Measurements from ENCODE around the gene WSCD1.

The WSCD1 gene

GRCh38 chr17:6104956-6105648 is 34.9 kb downstream of the WSCD1 start:
- in situ Hi-C loops (cut with MboI; ENCODE audit: low sequenced_read_pairs) = no loop called here

GRCh38 chr17:6105649-6106007 is 35.4 kb downstream of the WSCD1 start:
- in situ Hi-C loops (cut with MboI; ENCODE audit: low sequenced_read_pairs) = no loop called here

- in situ Hi-C loops (cut with MboI; ENCODE audit: low sequenced_read_pairs) = no loop called here
These were observed 36.0 kb downstream of the WSCD1 start for GRCh38 chr17:6106212-6106611.

DNA sequence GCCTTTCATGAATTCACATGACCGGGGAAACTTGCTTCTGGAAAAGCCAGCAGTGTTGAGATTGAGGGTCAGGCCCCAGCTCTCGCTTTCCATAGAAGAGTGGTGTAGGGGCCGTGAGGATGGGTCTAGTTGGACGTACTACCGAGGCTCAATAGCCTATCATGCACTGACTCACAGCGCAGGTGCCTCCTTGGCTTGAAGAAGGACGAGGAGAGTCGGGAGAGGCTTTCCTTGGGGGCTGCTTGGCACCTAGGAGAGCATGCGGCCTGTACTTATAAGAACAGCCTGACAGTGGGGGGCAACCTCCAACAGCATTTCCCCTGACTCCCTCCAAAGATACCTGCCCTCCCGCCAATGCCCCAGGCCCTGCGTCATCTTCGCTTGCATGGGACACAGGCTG is 37.6 kb downstream of the WSCD1 start:
- in situ Hi-C loops (cut with MboI; ENCODE audit: low sequenced_read_pairs) = no loop called here

- in situ Hi-C loops (cut with MboI; ENCODE audit: low sequenced_read_pairs) = no loop called here
These were observed 38.2 kb downstream of the WSCD1 start for GRCh38 chr17:6108382-6108781.

DNA sequence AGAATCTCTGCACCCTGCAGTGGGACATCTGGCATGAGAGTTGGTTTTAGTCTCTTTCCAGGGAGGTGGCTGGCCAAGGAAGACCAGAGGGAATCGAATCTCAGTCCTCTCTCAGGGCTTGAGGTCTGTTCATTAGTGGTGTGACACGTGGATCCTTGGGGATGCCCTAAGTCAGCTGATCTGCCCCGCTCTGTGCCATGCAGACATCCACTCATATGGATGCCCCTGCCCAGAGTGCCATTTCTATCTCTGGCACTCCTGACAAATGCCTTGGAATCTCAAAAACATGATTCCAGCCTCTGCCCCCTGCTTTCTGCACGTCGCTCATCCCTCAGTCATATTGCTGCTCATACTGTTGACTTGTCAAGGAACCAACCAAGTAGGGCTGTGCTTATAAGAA is 38.8 kb downstream of the WSCD1 start:
- in situ Hi-C loops (cut with MboI; ENCODE audit: low sequenced_read_pairs) = no loop called here

- in situ Hi-C loops (cut with MboI; ENCODE audit: low sequenced_read_pairs) = no loop called here
These were observed 39.4 kb downstream of the WSCD1 start for GRCh38 chr17:6109536-6109935.

DNA sequence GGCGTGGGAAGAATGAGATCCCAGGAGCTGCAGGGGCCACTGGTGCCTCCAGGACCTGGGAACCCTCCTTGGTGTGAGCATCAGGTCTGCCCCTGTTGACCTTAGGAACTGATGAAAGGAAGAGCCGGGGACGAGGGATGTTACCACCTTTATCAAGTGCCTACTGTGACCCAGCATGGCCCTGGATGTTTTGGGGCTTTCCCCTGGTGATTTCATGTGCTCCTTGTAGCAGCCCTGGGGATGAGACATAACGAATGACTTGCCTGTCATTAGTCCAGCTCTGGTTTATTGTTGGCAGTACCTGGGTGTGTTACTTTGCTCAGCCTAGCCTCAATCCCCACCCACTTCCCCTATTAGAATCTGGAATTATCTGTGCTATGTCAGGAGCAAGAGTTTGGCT is 39.9 kb downstream of the WSCD1 start:
- in situ Hi-C loops (cut with MboI; ENCODE audit: low sequenced_read_pairs) = no loop called here

DNA sequence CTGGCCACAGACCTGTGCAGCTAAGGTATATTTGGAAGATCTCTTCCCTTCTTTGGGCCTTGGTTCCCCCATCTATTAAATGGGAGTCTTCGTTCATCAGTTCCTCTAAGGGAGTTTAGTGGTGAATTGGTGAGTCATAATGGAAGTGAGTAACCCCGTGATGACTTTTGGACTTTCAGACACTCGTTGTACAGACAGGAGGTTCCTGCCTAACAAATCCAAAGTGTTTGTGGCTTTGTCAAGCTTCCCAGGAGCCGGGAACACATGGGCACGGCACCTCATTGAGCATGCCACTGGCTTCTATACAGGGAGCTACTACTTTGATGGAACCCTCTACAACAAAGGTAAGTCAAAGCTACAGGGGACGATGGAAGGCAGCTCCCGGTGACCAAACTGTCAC is 40.4 kb downstream of the WSCD1 start:
- in situ Hi-C loops (cut with MboI; ENCODE audit: low sequenced_read_pairs) = no loop called here

GRCh38 chr17:6120351-6120750 is 50.2 kb downstream of the WSCD1 start:
- in situ Hi-C loops (cut with MboI; ENCODE audit: low sequenced_read_pairs) = no loop called here

GRCh38 chr17:6124856-6125255 is 54.7 kb downstream of the WSCD1 start:
- in situ Hi-C loops (cut with MboI; ENCODE audit: low sequenced_read_pairs) = no loop called here

- in situ Hi-C loops (cut with MboI; ENCODE audit: low sequenced_read_pairs) = no loop called here
These were observed 56.6 kb downstream of the WSCD1 start for GRCh38 chr17:6126768-6127167.

GRCh38 chr17:6134721-6135120 is 64.5 kb downstream of the WSCD1 start:
- in situ Hi-C loops (cut with MboI; ENCODE audit: low sequenced_read_pairs) = no loop called here

GRCh38 chr17:6135236-6135635 is 65.1 kb downstream of the WSCD1 start:
- in situ Hi-C loops (cut with MboI; ENCODE audit: low sequenced_read_pairs) = no loop called here

GRCh38 chr17:6135996-6136395 is 65.8 kb downstream of the WSCD1 start:
- in situ Hi-C loops (cut with MboI; ENCODE audit: low sequenced_read_pairs) = no loop called here

- in situ Hi-C loops (cut with MboI; ENCODE audit: low sequenced_read_pairs) = no loop called here
These were observed 67.7 kb downstream of the WSCD1 start for GRCh38 chr17:6137716-6138502.

DNA sequence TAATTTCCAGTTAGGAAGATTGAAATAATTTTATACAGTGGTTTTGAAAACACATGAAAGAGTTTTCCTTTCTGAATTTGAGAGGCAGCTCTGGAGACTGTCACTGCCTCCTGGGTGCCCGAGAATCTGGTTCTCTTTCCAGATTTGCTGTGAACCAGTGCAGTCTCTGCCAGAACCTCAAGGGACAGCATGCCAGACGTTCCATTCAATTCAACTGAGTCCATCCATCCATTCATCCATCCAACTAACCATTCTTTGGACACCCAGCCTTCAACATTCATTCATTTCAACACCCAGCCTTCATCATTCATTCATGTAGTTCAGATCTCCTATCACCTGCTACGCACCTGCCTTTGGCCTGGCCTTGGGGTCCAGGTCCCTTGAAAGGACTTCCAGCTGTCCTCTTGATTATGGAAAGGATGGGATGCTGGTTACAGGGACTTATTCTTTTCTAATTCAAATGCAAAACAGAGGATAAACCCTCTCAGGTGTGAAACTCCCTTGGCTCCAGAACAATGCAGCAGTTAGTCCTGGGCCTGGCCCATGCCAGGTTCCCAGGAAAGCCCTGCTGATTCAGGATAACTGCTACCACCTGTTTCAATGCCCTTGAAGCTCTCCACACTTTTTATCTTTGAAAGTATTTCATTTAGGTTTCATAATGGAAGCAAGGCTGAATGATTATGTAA is 68.7 kb downstream of the WSCD1 start:
- in situ Hi-C loops (cut with MboI; ENCODE audit: low sequenced_read_pairs) = no loop called here

DNA sequence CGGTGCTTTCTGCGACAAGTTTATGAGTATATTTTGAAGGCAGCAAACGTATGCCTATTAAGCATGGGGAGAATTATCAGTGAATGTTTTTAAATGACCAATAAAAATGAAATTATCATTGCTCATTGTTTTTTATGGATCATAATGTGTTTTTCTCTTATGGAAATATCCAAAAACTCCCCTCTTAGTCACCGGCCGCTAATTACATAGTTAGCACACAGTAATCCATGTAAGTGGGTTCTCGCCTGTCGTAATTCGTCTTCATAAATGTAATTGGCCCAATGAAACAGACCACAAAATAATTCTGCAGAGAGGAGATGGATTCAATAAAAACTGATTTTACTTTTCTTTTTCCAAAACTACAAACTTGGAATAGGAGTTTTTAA is 69.3 kb downstream of the WSCD1 start:
- in situ Hi-C loops (cut with MboI; ENCODE audit: low sequenced_read_pairs) = no loop called here

DNA sequence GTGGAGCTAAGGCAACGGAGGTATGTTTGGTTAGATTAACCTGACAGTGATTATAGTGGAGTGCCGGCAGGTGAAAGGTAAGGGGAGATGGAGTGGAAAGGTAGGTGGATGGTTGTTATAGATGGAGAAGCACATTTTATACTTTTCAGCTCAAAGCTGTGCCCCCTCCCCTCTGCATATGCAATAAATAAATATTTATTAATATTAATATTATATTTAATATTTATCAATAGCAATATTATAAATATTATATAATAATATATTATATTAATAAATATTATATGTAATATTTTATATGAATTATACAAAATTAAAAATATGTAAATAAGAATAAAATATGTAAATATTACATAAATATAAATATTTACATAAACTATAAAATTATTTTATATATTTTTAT is 70.0 kb downstream of the WSCD1 start:
- in situ Hi-C loops (cut with MboI; ENCODE audit: low sequenced_read_pairs) = no loop called here

DNA sequence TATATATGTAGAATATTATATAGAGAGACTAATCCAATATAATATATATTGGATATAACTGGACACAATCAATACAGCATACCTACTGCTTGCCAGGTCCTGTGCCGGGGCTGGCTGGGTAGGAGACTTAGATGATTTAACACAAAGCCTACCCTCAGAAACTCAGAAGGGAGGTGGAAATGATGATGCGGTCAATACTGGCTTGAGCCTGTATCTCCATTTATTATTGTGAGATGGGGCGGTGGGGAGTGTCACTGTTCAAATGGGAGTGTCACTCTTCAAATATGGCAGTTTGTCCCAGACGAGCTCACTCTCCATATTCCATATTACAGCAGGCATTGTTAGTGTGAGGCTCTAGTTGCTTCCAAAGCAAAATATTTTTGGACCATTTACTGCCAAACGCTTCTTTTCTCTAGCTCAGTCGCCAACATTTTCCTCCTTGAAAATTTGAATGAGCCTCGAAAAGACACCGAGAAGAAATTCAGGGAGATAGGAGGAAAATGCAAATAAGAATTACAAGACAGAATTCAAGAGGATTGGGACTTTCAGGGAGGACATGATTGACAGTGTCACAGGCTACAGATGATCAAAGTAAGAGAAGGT is 70.7 kb downstream of the WSCD1 start:
- in situ Hi-C loops (cut with MboI; ENCODE audit: low sequenced_read_pairs) = no loop called here

- in situ Hi-C loops (cut with MboI; ENCODE audit: low sequenced_read_pairs) = no loop called here
These were observed 72.5 kb downstream of the WSCD1 start for GRCh38 chr17:6142701-6143100.

GRCh38 chr17:6145946-6146345 is 75.8 kb downstream of the WSCD1 start:
- in situ Hi-C loops (cut with MboI; ENCODE audit: low sequenced_read_pairs) = no loop called here
